Glutamatergic neuron (in vitro differentiated cells): ENCODE data around the gene ZCCHC3. TPM values are rescaled to one million over a fixed set of nuclear protein-coding genes. Genes with fewer than 3 reads are reported as not detected.
"Not testable (repeated sequence)": the region's sequence is repeated elsewhere in the genome, so short reads cannot be mapped to it uniquely, and the experiment has no call there.

Source experiments
- DNase-seq: peaks from one replicate; pipeline ENCODE4 v3.0.0; 2022
- H3K27ac Mint-ChIP-seq: one replicate; pipeline ENCODE4 v1.8.0; 2020; ENCODE audit warnings: mild to moderate bottlenecking, mixed read lengths, inconsistent platforms; ENCODE audit not compliant: unreplicated experiment
- H3K27me3 Mint-ChIP-seq: one replicate; pipeline ENCODE4 v1.8.0; 2020; ENCODE audit warnings: mild to moderate bottlenecking, moderate library complexity, mixed read lengths, inconsistent platforms; ENCODE audit not compliant: unreplicated experiment
- H3K36me3 Mint-ChIP-seq: one replicate; pipeline ENCODE4 v1.8.0; 2020; ENCODE audit warnings: mild to moderate bottlenecking, mixed read lengths, inconsistent platforms; ENCODE audit not compliant: unreplicated experiment
- H3K4me1 Mint-ChIP-seq: one replicate; pipeline ENCODE4 v1.8.0; 2020; ENCODE audit warnings: mild to moderate bottlenecking, low read depth, mixed read lengths, inconsistent platforms; ENCODE audit not compliant: unreplicated experiment
- H3K4me3 Mint-ChIP-seq: one replicate; pipeline ENCODE4 v1.8.0; 2020; ENCODE audit warnings: mild to moderate bottlenecking, mixed read lengths, inconsistent platforms; ENCODE audit not compliant: unreplicated experiment
- H3K9me3 Mint-ChIP-seq: one replicate; pipeline ENCODE4 v1.8.0; 2020; ENCODE audit warnings: mild to moderate bottlenecking, moderate library complexity, mixed read lengths, inconsistent platforms; ENCODE audit not compliant: unreplicated experiment
- long read RNA-seq: library from polyadenylated mRNA; unstranded; transcript quantifications from one replicate; pipeline ENCODE4 v2.0.0, GENCODE V29; 2020; ENCODE audit not compliant: unreplicated experiment
- total RNA-seq: library from RNA; stranded (reverse); fragmentation: NEBNext Ultra II Directional; extraction: Animal tissue kit (Norgen Biotek cat#: 25700); gene quantifications from one replicate; pipeline ENCODE4 v1.2.1, GENCODE V29; 2021; ENCODE audit not compliant: unreplicated experiment
- TF ChIP-seq, protein P1 (sequence below): fragments of 200-600 bp; sonication (generic); IDR thresholded peaks from one replicate; pipeline ENCODE4 v1.5.0; 2021; ENCODE audit not compliant: partially characterized antibody, unreplicated experiment

ZCCHC3 gene, protein sequence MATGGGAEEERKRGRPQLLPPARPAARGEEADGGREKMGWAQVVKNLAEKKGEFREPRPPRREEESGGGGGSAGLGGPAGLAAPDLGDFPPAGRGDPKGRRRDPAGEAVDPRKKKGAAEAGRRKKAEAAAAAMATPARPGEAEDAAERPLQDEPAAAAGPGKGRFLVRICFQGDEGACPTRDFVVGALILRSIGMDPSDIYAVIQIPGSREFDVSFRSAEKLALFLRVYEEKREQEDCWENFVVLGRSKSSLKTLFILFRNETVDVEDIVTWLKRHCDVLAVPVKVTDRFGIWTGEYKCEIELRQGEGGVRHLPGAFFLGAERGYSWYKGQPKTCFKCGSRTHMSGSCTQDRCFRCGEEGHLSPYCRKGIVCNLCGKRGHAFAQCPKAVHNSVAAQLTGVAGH
- 15.3 TPM for total RNA-seq
- long read RNA-seq, partial matches to known transcripts = 0 of 2 reads
- long read RNA-seq, other reads (novel, unspliced or antisense) = 0 of 2 reads

DNA sequence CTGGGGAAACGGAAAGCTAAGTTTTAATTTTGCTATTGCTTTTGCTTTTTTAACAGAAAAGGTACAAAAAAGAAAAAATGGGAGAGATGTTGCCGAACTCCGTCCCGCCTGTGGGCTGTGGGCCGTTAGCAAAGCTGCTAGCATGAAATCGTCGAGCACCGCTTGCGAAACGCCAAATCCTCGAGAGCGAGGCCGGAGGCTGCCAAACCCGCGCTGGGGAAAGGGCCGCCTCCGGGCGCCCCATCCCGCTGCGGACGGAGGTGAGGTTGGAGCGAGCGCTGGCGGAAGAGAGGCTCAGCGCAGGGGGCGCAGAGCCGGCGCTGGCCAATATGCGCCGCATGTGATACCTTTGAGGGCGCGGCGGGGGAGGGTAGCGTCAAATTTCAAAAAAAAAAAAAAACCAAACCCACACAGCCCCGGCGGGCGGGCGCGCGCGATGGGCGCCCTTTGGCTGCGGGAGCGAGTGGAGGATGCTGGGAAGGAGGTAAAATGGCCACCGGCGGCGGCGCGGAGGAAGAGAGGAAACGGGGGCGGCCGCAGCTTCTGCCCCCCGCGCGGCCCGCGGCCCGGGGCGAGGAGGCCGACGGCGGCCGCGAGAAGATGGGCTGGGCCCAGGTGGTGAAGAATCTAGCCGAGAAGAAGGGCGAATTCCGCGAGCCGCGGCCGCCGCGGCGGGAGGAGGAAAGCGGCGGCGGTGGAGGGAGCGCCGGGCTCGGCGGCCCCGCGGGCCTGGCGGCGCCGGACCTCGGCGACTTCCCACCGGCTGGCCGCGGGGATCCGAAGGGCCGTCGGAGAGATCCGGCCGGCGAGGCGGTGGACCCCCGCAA lies at the start of gene ZCCHC3:
Gene ZCCHC3 (plus strand): TSS at position 473 of the 827 bp plus-strand sequence. CDS start 17 bp downstream, at position 490.
- DNase-seq = peak; percentile 89
- TF ChIP-seq, protein P1, sequence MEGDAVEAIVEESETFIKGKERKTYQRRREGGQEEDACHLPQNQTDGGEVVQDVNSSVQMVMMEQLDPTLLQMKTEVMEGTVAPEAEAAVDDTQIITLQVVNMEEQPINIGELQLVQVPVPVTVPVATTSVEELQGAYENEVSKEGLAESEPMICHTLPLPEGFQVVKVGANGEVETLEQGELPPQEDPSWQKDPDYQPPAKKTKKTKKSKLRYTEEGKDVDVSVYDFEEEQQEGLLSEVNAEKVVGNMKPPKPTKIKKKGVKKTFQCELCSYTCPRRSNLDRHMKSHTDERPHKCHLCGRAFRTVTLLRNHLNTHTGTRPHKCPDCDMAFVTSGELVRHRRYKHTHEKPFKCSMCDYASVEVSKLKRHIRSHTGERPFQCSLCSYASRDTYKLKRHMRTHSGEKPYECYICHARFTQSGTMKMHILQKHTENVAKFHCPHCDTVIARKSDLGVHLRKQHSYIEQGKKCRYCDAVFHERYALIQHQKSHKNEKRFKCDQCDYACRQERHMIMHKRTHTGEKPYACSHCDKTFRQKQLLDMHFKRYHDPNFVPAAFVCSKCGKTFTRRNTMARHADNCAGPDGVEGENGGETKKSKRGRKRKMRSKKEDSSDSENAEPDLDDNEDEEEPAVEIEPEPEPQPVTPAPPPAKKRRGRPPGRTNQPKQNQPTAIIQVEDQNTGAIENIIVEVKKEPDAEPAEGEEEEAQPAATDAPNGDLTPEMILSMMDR = peak; percentile 3
- Mint-ChIP-seq H3K27ac (peak within 1 kb of the TSS; percentile 98), H3K36me3 (peaks cover 4% of the 10 kb centered on the region), H3K4me1 (peaks cover 28% of the 10 kb centered on the region), H3K9me3 (peaks cover 13% of the 10 kb centered on the region), H3K27me3 (peaks cover 12% of the 10 kb centered on the region), H3K4me3 (peak within 1 kb of the TSS; percentile 100)

DNA sequence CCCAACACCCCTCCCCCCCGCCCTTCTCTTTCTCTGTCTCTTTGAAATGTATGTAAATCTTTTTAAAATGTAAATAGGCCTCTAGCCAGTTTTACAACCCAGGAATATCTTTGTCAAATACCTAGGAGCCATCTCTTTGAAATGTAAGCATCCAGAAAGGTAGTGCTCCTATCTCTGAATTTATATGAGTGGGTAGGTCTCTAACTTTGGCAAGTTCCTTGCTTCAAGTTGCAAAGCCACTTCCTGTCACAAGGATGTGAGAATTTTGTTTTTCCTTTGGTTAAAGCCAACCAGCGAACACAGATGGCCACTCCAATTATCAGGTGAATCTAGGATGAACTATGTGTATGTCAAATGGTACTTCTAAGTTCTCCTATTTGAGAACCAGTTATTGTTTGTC lies 46.0 kb upstream of the ZCCHC3 start:
- H3K4me1 Mint-ChIP-seq = no peaks in the 10 kb centered on the region
- H3K4me3 Mint-ChIP-seq = no peak overlapping the region
- peaks cover 10% of the 10 kb centered on the region for H3K27me3 Mint-ChIP-seq
- H3K27ac Mint-ChIP-seq = no peak overlapping the region
- TF ChIP-seq, protein P1 = no peak
- no peaks in the 10 kb centered on the region for H3K9me3 Mint-ChIP-seq
- DNase-seq = no peak
- peaks cover 8% of the 10 kb centered on the region for H3K36me3 Mint-ChIP-seq

DNA sequence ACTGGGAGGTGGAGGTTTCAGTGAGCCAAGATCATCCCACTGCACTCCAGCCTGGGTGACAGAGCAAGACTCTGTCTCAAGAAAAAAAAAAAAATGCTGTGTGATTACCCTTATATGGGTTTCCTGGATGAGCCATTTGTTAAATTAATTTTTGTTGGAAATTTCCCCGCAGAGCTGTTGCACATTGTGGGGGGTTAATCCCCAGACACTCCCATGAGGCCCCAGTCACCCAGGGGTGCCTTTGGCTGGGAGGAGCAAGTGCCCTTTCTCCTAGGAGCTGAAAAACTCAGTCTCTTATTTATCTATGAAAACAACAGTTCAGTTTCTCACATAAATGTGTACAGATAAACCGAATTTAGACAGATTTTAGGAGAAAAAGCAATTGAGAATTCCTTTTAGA lies 44.6 kb upstream of the ZCCHC3 start:
- no peak for DNase-seq
- Mint-ChIP-seq H3K4me1 (no peaks in the 10 kb centered on the region), H3K36me3 (no peaks in the 10 kb centered on the region), H3K9me3 (no peaks in the 10 kb centered on the region), H3K27ac (no peak overlapping the region), H3K4me3 (no peak overlapping the region), H3K27me3 (peaks cover 7% of the 10 kb centered on the region)
- TF ChIP-seq, protein P1 = no peak

DNA sequence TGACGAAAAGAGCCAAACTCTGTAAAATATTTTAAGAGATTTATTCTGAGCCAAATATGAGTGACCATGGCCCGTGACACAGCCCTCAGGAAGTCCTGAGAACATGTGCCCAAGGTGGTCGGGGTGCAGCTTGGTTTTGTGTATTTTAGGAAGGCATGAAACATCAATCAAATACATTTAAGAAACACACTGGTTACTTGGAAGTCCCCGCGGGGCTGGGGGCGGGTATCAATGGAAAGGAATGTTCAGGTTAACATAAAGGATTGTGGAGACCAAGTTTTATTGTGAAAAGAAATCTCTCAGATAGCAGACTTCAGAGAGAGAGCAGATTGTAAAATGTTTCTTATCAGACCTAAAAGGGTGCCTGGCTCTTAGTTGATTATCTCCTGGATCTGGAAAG lies 43.9 kb upstream of the ZCCHC3 start:
- not testable (repeated sequence) for H3K27ac Mint-ChIP-seq, H3K9me3 Mint-ChIP-seq, H3K4me3 Mint-ChIP-seq, H3K27me3 Mint-ChIP-seq, DNase-seq, H3K4me1 Mint-ChIP-seq, H3K36me3 Mint-ChIP-seq

DNA sequence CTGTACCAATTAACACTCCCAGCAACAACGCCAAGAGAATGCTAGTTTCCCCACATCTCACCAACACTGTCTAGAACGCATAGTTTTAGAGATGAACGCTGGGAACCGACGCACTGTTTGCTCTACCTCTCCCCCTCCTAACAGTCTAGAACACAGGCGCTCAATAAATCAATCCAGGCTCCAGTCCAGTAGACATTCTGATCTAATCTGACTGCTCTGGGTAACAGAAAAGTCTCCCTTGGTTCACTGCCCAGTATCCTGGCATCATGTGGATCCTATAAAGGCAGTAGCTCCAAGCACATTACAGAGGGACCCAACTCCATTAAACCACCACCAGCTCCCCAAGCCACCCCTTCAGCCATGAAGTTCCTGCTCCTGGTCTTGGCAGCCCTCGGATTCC lies 40.0 kb upstream of the ZCCHC3 start, which contains the start of gene DEFB132:
Gene DEFB132 (plus strand): TSS at position 306 of the 400 bp plus-strand sequence. CDS start 55 bp downstream, at position 361.
- H3K9me3 Mint-ChIP-seq = no peaks in the 10 kb centered on the region
- H3K36me3 Mint-ChIP-seq = no peaks in the 10 kb centered on the region
- H3K27me3 Mint-ChIP-seq = peaks cover 5% of the 10 kb centered on the region
- TF ChIP-seq, protein P1 = no peak
- no peak within 1 kb of the TSS for H3K4me3 Mint-ChIP-seq
- no peak for DNase-seq
- peaks cover 11% of the 10 kb centered on the region for H3K4me1 Mint-ChIP-seq
- H3K27ac Mint-ChIP-seq = no peak within 1 kb of the TSS
